Ovary (tissue), 3 donors: ENCODE results near the gene NNT.

Experiments used
- EP300 ChIP-seq: sonication (generic); formaldehyde crosslinking; IDR thresholded peaks from one replicate; pipeline ENCODE4 v1.6.1; 2017; ENCODE audit warnings: antibody characterized with exemption
- POLR2A ChIP-seq: fragments of 450-650 bp; IDR thresholded peaks from one replicate; pipeline ENCODE4 v1.6.1; 2017; ENCODE audit warnings: antibody characterized with exemption, mild to moderate bottlenecking, moderate library complexity
- TF ChIP-seq, protein P1 (sequence below), 3 donors: fragments of 450-650 bp in 2 of 3; fragments of 200-600 bp in 1 of 3; IDR thresholded peaks; one replicate each; pipeline versions ENCODE4 v1.5.1 to v1.8.0; 2016 to 2022; ENCODE audit warnings: antibody characterized with exemption in 3 of 3, mild to moderate bottlenecking in 1 of 3
- donor health status: DM: no; HTN: no; CAD: no.

DNA sequence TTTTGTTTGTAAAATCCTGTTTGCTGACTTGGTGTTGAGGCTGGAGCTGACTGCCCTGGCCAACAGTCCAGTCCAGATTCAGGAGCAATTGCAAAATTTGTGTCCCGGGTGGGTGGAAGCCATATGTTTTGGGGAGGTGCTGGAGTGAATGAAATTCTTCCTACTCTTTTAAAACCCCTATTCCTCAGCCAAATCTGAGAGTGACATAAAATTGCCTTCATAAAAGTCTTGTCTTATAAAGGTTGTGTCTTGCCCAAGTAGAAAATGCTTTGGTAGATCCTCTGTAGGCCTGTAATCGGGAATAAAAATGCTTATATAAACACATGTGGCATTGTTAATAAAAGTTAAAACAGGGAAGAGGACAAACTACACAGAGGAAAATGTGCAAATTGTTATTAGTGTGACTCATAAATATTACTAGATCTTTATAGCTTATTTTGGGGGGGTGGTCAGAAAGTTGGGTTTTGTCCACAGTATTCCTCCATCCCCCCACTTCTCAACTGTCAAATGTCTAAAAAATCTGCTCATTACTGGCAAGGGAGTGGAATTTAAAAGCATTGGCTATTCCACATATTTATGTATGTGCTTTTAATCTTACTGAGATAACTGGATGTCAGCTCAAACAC, 45.6 kb downstream of the NNT start:
- TF ChIP-seq POLR2A (no peak), EP300 (no peak)
- TF ChIP-seq, protein P1, sequence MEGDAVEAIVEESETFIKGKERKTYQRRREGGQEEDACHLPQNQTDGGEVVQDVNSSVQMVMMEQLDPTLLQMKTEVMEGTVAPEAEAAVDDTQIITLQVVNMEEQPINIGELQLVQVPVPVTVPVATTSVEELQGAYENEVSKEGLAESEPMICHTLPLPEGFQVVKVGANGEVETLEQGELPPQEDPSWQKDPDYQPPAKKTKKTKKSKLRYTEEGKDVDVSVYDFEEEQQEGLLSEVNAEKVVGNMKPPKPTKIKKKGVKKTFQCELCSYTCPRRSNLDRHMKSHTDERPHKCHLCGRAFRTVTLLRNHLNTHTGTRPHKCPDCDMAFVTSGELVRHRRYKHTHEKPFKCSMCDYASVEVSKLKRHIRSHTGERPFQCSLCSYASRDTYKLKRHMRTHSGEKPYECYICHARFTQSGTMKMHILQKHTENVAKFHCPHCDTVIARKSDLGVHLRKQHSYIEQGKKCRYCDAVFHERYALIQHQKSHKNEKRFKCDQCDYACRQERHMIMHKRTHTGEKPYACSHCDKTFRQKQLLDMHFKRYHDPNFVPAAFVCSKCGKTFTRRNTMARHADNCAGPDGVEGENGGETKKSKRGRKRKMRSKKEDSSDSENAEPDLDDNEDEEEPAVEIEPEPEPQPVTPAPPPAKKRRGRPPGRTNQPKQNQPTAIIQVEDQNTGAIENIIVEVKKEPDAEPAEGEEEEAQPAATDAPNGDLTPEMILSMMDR (IDR thresholded peaks at IDR 0.05): no peak
